T-helper 2 cell (primary cell): ENCODE data around the gene CNTNAP2.

ENCODE experiments used
- DNase-seq, 5 experiments: peaks; one replicate each; pipeline versions ENCODE4 v3.0.0 to v3.0.0-alpha.2; 2012 to 2022

Gene CNTNAP2

DNA sequence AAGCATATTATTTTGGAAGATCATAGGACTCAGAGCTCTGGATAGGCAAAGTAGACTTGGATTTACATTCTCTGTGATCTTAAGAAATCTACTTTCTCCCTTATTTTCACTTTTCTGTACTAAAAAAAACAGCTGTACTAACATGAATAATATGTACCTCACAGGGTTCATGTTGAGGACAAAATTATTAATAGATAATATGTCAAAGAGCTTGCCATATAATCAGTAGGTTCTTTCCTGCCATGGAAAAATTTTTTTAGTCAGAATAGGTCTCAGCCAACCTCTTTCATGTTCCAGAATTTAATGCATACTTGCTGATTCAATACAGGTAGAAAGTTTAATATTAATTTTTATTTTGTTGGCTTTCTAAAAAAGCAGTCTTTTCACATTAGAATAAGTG is 1693.7 kb downstream of the CNTNAP2 start:
- no peak for DNase-seq

DNA sequence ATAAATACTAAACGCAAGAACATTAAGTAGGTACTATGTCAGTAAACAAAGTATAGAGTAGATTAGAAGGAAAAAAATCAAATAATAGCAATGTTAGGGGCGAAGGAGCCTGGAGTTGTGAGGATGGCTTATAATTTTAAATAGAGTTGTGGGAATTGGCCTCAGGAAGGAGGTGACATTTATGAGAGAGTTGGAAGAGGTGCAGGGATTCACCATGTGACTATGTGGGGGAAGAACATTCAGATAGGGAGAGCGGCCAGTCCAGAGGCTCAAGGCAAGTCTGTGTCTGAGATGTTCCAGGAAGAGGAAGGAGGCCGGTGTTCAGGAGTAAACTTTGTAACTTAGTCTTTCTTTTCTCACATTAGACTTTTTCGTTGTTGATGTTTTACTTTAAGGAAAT is 1695.3 kb downstream of the CNTNAP2 start:
- DNase-seq, result no peak

DNA sequence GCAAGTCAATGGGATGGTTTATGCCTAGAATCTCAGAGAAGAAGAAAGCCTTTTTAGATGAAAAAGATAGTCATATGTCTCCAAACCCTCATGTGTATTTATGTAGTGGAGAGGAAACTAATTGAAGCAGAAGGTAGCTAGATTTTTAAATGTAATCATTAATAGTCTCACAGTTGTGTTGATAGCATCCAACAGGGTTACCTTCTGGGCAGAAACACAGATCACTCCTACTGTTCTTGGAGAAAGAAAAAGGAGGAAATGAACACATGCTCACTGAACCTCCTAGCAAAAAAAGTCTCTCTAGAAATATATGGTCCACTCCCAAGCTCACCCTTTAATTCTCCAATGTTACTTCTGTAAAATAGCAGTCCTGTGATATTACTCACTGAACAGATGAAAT is 1696.7 kb downstream of the CNTNAP2 start:
- DNase-seq, result no peak

DNA sequence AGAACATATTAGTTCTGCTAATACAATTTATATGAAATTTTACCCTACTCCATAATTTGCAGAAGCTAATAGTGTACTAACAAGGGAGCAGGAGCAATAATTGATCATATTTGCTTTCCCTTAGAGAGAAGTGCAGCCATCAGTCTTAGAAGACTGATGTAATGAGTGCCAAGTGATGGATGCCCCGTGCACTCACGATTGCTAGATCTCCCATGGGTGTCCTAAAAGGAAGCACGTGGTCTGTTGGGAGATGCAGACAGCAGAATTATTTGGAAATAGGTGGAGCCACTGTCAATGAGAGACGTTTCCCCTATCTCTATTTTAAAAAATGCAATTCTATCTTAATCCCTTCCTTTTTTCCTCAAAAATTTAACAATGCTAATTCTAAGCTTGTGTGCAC is 1701.7 kb downstream of the CNTNAP2 start:
- no peak for DNase-seq

DNA sequence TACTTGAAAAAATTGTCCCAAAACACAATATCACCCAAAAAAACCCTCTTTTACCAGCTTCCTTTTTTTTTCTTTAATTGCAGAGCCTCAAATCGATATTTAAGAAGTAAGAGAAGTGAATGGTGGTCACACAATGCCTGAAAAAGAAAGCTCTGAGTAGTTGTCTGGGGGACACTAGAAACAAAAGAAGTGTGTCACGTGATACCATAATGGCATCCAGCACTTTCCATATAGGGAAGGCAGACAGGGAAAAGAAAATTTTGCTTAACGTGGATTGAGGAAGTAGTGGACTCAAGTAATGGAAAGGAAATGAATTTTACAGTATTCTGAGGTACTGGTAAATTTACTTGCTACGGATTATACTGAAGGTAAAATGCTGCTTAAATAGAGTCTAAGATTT is 1708.1 kb downstream of the CNTNAP2 start:
- DNase-seq, result no peak

DNA sequence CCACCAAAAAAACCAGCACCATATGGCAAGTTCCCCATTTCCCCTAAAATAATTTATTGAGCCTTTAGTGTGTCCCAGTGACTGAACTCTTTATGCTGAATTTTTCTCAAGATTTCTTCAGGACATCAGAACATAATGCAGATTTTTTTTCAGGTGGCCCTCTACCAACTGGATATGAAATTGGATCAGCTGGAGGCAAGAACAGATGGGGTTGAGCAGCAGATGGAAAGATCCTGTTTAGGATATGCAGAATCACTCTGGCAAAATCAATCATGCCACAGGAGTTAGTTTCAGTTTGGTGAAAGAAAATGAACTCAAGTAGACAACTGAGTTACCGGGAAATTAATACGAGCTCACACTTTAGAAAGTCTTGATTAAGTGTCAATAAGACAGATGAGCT is 1712.4 kb downstream of the CNTNAP2 start:
- no peak for DNase-seq

DNA sequence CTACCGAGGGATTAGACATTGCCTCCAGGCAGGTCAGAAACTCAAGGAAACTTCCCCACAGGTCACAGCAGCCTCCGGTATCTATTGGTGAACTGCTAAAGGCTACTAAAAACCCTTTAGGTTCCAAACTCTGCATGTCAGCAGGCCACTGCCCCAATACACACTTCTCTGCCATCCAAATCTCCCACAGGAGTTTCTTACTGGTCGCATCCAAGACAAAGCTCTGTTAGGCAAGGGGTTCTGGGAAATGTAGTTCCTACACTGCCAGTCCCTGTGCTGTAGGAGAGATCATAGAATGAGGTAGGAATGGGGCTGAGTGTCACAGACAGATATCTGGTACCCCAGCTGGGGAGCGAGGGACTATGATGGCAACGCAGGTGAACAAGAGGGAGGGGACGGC is 1717.0 kb downstream of the CNTNAP2 start:
- DNase-seq, result no peak

DNA sequence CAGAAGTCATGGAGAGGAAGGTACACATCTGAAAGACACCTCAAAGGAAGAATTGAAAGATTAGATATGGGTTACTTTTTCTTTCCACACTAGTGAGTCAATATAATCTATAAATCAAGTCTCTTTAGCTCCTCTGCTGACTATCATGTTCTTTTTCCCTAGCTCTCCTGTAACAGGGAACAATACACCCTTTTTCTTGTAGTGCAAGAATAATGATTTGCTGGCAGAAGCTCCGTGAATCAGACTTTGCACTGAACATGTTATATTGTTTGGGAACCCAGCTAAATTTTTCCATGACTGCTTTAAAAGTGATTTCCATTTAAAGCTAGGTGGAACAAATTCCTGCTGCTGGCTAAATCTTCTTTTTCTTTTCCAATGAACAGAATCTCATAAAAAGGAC is 1717.4 kb downstream of the CNTNAP2 start:
- DNase-seq, result no peak

DNA sequence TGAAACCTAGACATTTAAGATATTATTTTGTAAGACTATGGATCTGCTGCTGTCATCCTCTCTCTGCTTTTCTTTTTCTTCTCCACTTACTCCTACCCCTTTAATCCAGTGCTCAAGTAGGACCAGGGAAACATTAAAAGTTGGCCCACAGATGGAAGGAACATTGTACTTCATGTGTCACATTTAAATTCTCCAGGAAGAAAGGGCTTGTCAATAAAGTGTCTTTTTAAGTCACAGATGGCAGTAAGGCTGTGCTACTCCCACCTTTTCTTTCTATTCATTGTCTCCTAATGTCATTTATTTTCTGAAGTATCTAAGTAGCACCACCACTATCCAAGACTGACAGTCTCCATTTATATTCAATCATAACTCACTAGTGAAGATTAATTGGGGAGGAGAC is 1736.2 kb downstream of the CNTNAP2 start:
- DNase-seq, result no peak

DNA sequence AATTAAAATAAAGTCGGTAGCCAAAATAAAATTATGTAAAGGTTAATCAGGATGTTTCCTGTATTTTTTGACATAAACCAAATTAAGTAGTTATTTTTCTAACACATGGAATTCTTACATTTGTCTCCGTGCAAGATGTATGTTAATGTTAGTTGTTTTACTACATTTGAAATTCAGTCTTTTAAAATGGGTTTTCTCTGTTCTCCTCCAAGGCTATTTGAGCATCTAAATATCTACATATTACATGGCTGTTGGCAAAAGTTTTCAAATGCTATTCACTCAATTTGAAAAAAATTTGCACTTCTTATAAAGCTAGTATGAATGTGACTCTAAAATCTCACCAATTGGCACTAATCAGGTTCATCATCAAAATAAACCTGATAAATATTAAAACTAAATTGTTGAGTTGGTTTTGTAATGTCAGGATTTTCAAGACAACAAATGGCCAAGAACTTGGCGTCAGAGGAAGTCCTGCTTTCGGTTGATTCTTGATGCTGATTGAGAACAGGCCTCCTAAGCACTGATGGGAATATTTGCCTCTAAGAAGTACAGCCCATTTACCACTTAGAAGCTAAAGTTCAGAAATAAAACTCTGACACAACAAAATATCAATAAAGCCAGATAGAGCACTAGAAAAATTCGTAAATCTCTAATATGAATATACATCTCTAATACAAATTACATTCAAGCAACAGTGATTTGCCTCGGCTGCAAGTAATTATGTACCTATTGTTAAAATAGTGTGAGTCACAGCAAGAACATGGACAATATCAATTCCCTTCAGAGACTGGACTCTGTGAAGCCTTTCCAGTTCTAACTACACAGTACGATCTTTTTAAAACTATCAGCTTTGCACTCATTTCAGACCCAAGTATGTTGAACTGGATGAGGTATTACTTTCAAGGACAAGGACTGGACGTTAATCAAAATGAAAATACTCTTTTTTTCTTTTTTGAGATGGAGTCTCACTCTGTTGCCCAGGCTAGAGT is 1740.8 kb downstream of the CNTNAP2 start:
- no peak for DNase-seq

DNA sequence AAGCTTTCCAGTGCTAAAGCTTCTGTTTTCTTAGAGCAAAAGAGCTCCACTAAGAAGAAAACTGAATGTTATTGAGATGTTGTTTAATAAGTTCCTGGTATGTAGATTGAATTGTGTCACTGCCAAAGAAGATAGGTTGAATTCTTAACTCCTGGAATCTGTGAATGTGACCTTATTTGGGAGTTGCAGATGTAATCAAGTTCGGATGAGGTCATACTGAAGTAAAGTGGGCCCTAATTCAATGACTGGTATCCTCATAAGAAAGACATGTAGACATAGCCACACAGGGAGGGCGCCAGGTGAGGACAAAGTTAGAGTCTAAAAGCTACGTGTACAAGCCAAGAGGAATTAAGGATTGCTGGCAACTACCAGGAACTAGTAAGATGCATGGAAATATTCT is 1741.8 kb downstream of the CNTNAP2 start:
- DNase-seq, result no peak

DNA sequence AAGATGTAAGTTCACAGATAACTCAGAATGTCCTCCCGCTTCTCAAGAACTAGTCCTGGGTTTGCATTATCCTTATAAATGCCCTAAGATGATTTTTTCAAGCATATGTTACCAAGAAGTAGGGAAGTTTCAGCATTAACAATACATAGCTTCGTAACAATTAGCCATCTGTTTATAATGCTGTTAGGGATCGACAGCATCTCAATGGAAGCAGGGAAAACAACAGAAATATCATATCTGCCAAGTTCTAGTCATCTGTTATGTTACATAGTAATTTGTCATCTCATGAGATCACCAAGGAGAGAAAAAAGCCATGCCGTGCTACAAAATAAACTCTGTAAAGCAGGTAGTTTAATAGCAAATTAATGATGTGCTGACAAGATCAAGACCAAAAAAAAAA is 1742.4 kb downstream of the CNTNAP2 start:
- DNase-seq, result no peak

DNA sequence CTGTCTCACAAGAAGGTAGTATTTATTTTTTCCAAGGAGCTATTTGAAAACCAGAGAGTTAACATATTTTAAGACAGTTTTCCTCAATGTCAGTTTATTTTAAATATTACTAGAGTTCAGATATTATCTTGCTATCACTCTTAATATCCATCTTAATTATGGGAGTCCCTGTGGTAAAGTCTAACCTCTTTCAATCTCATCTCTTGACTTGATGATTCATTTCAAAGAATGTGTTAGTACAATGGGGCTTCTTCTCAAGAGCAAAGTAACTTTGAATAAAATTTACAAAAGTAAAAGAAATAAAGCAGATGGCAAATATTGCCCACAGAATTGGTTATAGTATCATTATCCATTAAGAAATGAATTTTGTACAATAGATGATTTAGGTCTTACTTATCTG is 1742.9 kb downstream of the CNTNAP2 start:
- DNase-seq, result no peak

DNA sequence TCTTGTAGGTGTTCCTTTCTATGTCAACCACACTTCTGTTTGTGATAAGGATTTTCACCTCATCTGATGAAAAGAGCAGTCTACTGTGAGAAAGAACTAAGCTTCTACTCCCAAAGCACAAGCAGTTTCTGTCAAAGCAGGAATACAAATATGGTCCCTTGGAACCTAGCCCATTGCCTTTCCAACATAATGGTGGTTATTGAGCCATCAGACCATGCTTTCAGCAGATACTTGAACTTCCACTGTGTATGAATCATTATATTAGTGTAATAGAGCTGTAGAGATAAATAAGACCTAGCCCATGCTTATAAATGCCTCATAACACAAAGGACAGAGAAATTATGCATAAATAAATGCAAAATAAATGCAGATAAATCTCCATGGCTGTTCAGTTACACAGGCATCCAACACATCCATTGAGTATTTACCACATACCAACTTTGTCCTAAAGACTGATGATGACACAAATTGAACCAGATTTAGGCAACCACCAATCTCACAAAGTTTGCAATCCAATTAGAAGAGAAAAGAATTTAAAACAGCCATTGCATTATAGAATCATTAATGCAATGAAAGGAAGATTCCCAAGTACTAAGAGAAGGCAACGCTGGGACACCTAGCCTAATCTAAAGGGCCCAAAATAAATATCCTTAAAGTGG is 1744.6 kb downstream of the CNTNAP2 start:
- DNase-seq, result no peak

DNA sequence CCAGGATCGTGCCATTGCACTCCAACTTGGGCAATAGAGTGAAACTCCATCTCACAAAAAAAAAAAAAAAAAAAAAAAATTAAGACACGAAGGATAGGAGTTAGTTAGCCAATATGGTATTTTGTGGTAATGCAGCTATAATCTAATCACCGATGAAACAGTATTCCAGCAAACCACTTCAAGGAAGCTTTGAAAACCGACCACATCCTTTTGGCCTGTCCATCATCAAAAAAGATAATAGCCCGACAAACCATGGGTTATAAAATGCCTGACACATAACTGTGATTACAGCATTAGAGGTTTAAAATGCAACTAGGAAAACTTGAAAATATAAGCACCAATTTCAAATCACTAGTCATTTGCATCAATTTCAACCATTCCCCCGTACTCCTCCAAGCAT is 1745.3 kb downstream of the CNTNAP2 start:
- DNase-seq, result no peak

DNA sequence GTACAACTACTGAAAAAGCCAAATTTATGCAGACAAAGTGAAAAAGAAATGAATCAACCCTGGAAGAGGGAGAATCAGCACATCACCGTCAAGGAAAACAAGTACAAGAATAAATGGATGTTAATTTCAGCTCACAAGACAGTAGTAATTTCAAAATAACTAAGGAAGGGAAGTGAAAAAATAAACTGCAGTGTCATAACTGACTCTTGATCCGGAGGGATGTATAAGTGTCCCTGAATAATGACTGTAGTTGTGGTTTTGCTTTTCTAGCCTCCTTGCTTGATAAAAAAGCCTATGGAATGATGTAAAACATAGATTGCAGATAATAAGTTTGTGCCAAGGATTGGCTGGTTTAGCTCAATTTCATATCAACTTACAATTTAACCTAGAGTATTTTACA is 1752.9 kb downstream of the CNTNAP2 start:
- no peak for DNase-seq

DNA sequence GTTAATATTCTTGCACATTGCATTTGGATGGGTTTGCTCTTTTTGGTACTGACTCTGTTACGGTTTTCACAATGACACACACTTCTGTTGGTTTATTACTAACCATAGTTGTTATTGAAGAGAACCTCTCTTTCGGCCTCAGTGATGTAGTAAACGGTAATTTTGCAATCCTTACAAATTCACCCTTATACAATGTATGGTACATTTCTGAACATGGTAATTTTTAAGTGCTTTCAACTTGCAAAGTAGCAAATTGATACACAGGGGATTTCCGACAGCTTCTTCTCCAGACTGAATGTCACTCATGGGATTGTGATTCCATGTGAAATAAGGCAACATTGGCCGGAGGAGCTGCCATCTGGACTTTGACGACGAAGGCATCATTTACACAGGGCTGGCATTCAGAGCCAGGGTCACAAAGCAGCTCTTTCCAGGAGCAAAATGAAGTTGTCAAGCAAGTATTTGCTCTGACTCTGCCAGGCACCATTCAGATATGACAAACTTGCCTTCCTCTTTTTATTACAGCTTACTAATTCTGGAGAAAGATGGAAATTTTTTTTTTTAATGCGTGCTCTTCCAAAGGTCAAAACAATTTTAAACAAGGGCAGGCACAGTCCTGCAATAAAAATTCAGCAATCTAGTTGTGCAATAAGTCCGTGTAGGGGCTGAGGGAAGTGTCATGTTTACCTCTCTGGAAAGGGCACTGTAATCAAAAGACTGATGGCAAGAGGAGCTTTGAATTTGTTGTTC is 1762.5 kb downstream of the CNTNAP2 start:
- no peak for DNase-seq

DNA sequence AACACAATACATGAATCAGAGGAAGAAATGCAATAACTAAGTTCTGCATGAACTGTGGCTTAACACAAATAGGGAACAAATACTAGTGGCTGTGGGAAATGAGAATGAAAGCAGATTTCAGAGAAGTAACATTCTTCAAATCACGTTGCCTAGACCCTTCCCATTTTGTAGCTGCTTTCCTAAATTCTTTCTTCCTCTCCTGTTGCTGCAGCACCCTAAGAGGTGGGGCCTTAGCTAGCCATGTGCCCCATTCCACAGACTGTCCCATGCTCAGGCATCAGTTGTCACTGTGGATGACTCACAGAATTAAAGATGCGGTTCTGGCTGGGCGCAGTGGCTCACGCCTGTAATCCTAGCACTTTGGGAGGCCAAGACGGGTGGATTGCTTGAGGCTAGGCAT is 1769.3 kb downstream of the CNTNAP2 start:
- no peak for DNase-seq

DNA sequence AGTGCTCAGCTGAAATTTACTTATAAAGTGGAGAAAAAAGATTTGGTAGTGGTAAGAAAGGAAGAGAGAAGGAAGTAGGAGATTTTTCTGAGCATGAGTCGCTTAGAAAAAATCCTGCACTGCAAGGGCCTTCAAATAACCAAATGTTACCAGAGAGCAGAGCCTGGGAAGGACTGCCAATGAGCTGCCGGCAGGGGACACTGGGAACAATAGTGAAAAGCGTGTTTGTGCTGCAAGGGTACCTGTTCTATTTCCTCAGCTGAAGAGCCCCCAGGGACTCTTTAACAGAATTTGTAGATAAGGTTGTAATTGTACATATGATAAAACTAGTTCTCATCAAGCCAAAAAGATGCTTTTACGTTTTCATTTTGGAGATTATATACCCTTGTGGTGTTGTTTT is 1777.7 kb downstream of the CNTNAP2 start:
- no peak for DNase-seq

DNA sequence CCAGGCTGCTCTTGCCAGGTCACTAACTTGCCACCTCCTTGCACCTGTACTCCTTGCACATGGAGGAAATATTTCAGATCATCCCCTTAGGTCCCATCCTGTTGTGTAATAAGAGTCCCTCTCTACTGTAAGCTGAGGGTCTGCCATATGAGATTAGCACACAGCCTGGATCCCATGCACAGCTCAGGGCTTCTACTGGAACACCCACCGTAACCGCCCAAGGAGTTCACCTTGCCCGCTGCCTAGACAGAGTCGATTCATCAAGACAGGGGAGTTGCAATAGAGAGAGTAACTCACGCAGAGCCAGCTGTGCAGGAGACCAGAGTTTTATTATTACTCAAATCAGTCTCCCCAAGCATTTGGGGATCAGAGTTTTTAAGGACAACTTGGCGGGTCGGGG is 1779.5 kb downstream of the CNTNAP2 start:
- DNase-seq, result no peak

DNA sequence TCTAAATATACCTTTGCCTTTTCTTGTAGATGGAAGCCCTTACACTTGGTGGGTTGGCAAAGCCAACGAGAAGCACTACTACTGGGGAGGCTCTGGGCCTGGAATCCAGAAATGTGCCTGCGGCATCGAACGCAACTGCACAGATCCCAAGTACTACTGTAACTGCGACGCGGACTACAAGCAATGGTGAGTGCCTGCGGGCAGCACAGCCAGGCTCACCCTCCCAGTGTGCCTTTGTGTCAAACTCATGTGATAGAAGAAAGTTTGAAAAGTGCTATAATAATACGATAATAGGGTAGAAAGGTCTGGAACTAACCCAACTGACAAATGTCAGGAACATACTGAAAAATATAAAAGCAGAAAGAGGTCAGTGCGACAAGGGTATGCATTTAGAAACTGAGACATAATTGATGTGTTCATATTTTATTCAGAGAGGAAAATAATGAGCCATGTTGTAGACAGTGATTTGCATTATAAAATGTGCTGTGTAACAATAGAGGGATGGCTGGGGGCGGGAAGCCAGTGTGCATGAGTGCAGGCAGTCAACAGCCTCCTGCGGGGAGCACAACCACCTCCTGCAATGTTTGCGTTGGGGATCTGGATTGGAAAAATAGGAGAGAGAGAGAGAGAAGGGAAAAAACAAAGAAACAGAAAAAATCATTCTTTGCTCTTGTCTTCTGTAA is 1787.1 kb downstream of the CNTNAP2 start:
- DNase-seq, result no peak

DNA sequence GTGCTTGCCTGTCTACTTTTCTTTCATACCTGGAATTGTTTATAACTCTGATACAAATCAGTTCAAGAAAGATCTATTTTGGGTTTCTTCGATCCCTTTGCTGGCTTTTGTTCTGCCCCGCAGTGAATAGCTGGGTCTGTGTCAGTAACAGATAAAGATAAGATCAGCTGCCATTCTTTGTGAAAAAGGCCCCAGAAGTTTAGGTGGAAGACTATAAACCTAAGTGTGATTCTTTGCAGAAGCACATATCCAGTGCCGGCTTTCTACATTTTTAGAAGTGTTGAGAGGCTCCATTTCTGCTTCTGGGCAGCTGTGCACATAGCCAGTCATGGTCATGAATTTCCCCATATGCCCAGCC is 1787.6 kb downstream of the CNTNAP2 start:
- DNase-seq, result no peak
